SK-N-SH treated with all-trans-retinoic acid at 6 μM for 48 hours (cell line): ENCODE results near the gene GMPR2.

Source experiments
- ATAC-seq: fragments of 200-7000 bp; cut with Tn5 transposase; 3 replicates; pipeline ENCODE4 v1.9.1; 2020; ENCODE audit warnings: mild to moderate bottlenecking, moderate library complexity
- ARNTL ChIP-seq: fragments of 450-650 bp; formaldehyde crosslinking; IDR thresholded peaks from 2 replicates; pipeline ENCODE4 v1.5.0; 2020; ENCODE audit warnings: low read depth, mild to moderate bottlenecking, moderate library complexity, borderline replicate concordance
- CREB5 ChIP-seq: fragments of 250-450 bp; sonication (Bioruptor Pico); IDR thresholded peaks from 2 replicates; pipeline ENCODE4 v1.5.1; 2020; ENCODE audit warnings: low read depth, mild to moderate bottlenecking, moderate library complexity
- CSDC2 ChIP-seq: fragments of 250-450 bp; sonication (Bioruptor Pico); IDR thresholded peaks from 2 replicates; pipeline ENCODE4 v1.5.0; 2020; ENCODE audit warnings: mild to moderate bottlenecking, moderate library complexity
- CSRNP3 ChIP-seq: fragments of 250-450 bp; sonication (Bioruptor Pico); IDR thresholded peaks from 2 replicates; pipeline ENCODE4 v1.5.1; 2021; ENCODE audit warnings: mild to moderate bottlenecking, moderate library complexity
- ESRRG ChIP-seq: fragments of 250-450 bp; sonication (Bioruptor Pico); IDR thresholded peaks from 2 replicates; pipeline ENCODE4 v1.6.1; 2021; ENCODE audit warnings: mild to moderate bottlenecking
- GLIS3 ChIP-seq: fragments of 250-450 bp; sonication (Bioruptor Pico); IDR thresholded peaks from 2 replicates; pipeline ENCODE4 v1.5.0; 2020; ENCODE audit warnings: mild to moderate bottlenecking, moderate library complexity
- ISL1 ChIP-seq: fragments of 250-450 bp; sonication (Bioruptor Pico); IDR thresholded peaks from 2 replicates; pipeline ENCODE4 v2.1.2; 2022; ENCODE audit warnings: mild to moderate bottlenecking, moderate library complexity
- OSR1 ChIP-seq: fragments of 250-450 bp; sonication (Bioruptor Pico); IDR thresholded peaks from 2 replicates; pipeline ENCODE4 v1.8.0; 2022; ENCODE audit warnings: moderate library complexity, mild to moderate bottlenecking, inconsistent platforms
- PATZ1 ChIP-seq: fragments of 250-450 bp; sonication (Bioruptor Pico); IDR thresholded peaks from 2 replicates; pipeline ENCODE4 v1.8.0; 2020; ENCODE audit warnings: mild to moderate bottlenecking, moderate library complexity, borderline replicate concordance
- POU6F1 ChIP-seq: fragments of 250-450 bp; sonication (Bioruptor Pico); IDR thresholded peaks from 2 replicates; pipeline ENCODE4 v1.8.0; 2021; ENCODE audit warnings: low read depth, mild to moderate bottlenecking, moderate library complexity, borderline replicate concordance
- PPARA ChIP-seq: fragments of 250-450 bp; sonication (Bioruptor Pico); IDR thresholded peaks from 2 replicates; pipeline ENCODE4 v1.5.0; 2020; ENCODE audit warnings: mild to moderate bottlenecking, borderline replicate concordance
- RARB ChIP-seq: fragments of 250-450 bp; sonication (Bioruptor Pico); IDR thresholded peaks from 2 replicates; pipeline ENCODE4 v1.8.0; 2021; ENCODE audit warnings: mild to moderate bottlenecking, moderate library complexity
- SNAI2 ChIP-seq: fragments of 250-450 bp; sonication (Bioruptor Pico); IDR thresholded peaks from 2 replicates; pipeline ENCODE4 v1.5.0; 2020; ENCODE audit warnings: mild to moderate bottlenecking, moderate library complexity
- TOX ChIP-seq: fragments of 250-450 bp; sonication (Bioruptor Pico); IDR thresholded peaks from 2 replicates; pipeline ENCODE4 v1.8.0; 2021; ENCODE audit warnings: mild to moderate bottlenecking, moderate library complexity, borderline replicate concordance
- TSHZ2 ChIP-seq: fragments of 250-450 bp; sonication (Bioruptor Pico); IDR thresholded peaks from 2 replicates; pipeline ENCODE4 v1.5.0; 2020; ENCODE audit warnings: mild to moderate bottlenecking, moderate library complexity
- ZC3H10 ChIP-seq: fragments of 250-450 bp; sonication (Bioruptor Pico); IDR thresholded peaks from 2 replicates; pipeline ENCODE4 v1.5.1; 2021; ENCODE audit warnings: mild to moderate bottlenecking, moderate library complexity
- ZFP3 ChIP-seq: fragments of 250-450 bp; sonication (Bioruptor Pico); IDR thresholded peaks from 2 replicates; pipeline ENCODE4 v1.5.0; 2020; ENCODE audit warnings: mild to moderate bottlenecking, moderate library complexity
- ZFP30 ChIP-seq: fragments of 450-650 bp; formaldehyde crosslinking; IDR thresholded peaks from 2 replicates; pipeline ENCODE4 v1.5.0; 2022; ENCODE audit warnings: mild to moderate bottlenecking, moderate library complexity
- ZNF565 ChIP-seq: fragments of 450-650 bp; formaldehyde crosslinking; conservative IDR thresholded peaks from 2 replicates; pipeline ENCODE4 v1.5.0; 2020; ENCODE audit warnings: low read depth, mild to moderate bottlenecking, moderate library complexity
- ZNF70 ChIP-seq: fragments of 450-650 bp; formaldehyde crosslinking; IDR thresholded peaks from 2 replicates; pipeline ENCODE4 v1.5.0; 2020; ENCODE audit warnings: mild to moderate bottlenecking, moderate library complexity
- ZNF8 ChIP-seq: fragments of 450-650 bp; formaldehyde crosslinking; IDR thresholded peaks from 2 replicates; pipeline ENCODE4 v1.5.0; 2020; ENCODE audit warnings: mild to moderate bottlenecking, moderate library complexity

Gene GMPR2

GRCh38 chr14:24238527-24239037 is 5.9 kb downstream of the GMPR2 start:
- no peak for ATAC-seq
- TF ChIP-seq ZNF565 (no peak), PPARA (CRISPR knock-in tag) (no peak), ARNTL (CRISPR knock-in tag) (no peak), SNAI2 (CRISPR knock-in tag) (no peak), TOX (CRISPR knock-in tag) (no peak), ESRRG (CRISPR knock-in tag) (no peak), POU6F1 (no peak), CSRNP3 (CRISPR knock-in tag) (no peak), ZFP3 (CRISPR knock-in tag) (no peak), CREB5 (CRISPR knock-in tag) (no peak), ZFP30 (CRISPR knock-in tag) (no peak), ISL1 (CRISPR knock-in tag) (no peak), OSR1 (CRISPR knock-in tag) (no peak), ZC3H10 (CRISPR knock-in tag) (no peak), PATZ1 (no peak), TSHZ2 (CRISPR knock-in tag) (no peak), CSDC2 (CRISPR knock-in tag) (no peak), ZNF8 (no peak), RARB (CRISPR knock-in tag) (no peak), ZNF70 (CRISPR knock-in tag) (no peak)

GRCh38 chr14:24240110-24240918 is 7.6 kb downstream of the GMPR2 start:
- no peak for TF ChIP-seq CREB5 (CRISPR knock-in tag)
- no peak for TF ChIP-seq ISL1 (CRISPR knock-in tag)
- no peak for TF ChIP-seq CSDC2 (CRISPR knock-in tag)
- TF ChIP-seq ZC3H10 (CRISPR knock-in tag) = no peak
- no peak for TF ChIP-seq TOX (CRISPR knock-in tag)
- TF ChIP-seq SNAI2 (CRISPR knock-in tag) = no peak
- TF ChIP-seq PATZ1 = no peak
- no peak for TF ChIP-seq ZNF8
- TF ChIP-seq PPARA (CRISPR knock-in tag) = no peak
- TF ChIP-seq OSR1 (CRISPR knock-in tag) = no peak
- TF ChIP-seq GLIS3 (CRISPR knock-in tag) = no peak
- TF ChIP-seq ESRRG (CRISPR knock-in tag) = no peak
- no peak for TF ChIP-seq ARNTL (CRISPR knock-in tag)
- TF ChIP-seq RARB (CRISPR knock-in tag) = no peak
- TF ChIP-seq ZFP30 (CRISPR knock-in tag) = no peak
- TF ChIP-seq CSRNP3 (CRISPR knock-in tag) = no peak
- ATAC-seq = no peak
